ENCODE data around the gene RND2. TPM values are rescaled to one million over a fixed set of nuclear protein-coding genes. Genes with fewer than 3 reads are reported as not detected.
A peak's percentile ranks its signal among the peaks of the same experiment; 100 is the strongest.

The RND2 gene
- total and polyA plus RNA-seq, 9 of the 15 experiments (the other 6 are each of a cell fraction or from before 2014, with no cell fraction given), result 0.15 to 1.9 (median 0.98) TPM

- TF ChIP-seq ZBTB5 (IDR thresholded peaks at IDR 0.05) (no peak), FOXO4 (CRISPR knock-in tag; IDR thresholded peaks at IDR 0.05) (no peak), TEAD2 (tag; IDR thresholded peaks at IDR 0.05) (no peak), MCM5 (IDR thresholded peaks at IDR 0.05; ENCODE audit: low read depth) (no peak), C11orf30 (IDR thresholded peaks at IDR 0.05; ENCODE audit: low read depth) (peak; percentile 12; the same call in 1 of the 2 replicates), CCAR2 (IDR thresholded peaks at IDR 0.05; ENCODE audit: low read depth, low read length) (no peak), ZNF445 (CRISPR knock-in tag; IDR thresholded peaks at IDR 0.05; ENCODE audit: low read depth) (no peak), TSC22D4 (tag; IDR thresholded peaks at IDR 0.05) (no peak), ZNF274 (IDR thresholded peaks at IDR 0.05; ENCODE audit: borderline replicate concordance, low read depth, low read length) (no peak), SRSF7 (optimal IDR thresholded peaks at IDR 0.05; ENCODE audit: low read depth, low read length) (no peak), BRD4 (IDR thresholded peaks at IDR 0.05) (no peak), HNRNPK (IDR thresholded peaks at IDR 0.05; ENCODE audit: low read depth, low read length, poor library complexity, severe bottlenecking) (no peak), ZNF277 (CRISPR knock-in tag; IDR thresholded peaks at IDR 0.05; ENCODE audit: borderline replicate concordance) (no peak), POLR3G (IDR thresholded peaks at IDR 0.05; ENCODE audit: extremely low read depth, insufficient read length, insufficient replicate concordance) (no peak), SMAD2 (IDR thresholded peaks at IDR 0.05; ENCODE audit: low read depth, low read length) (no peak), JUN (IDR thresholded peaks at IDR 0.05; ENCODE audit: borderline replicate concordance, low read depth, low read length) (no peak), JUN (CRISPR knock-in tag; IDR thresholded peaks at IDR 0.05; ENCODE audit: borderline replicate concordance) (no peak), CBFA2T3 (IDR thresholded peaks at IDR 0.05) (0 out of 2 replicates have a peak, but pooled peaks have one; percentile 10)
- TF ChIP-seq, protein P1, sequence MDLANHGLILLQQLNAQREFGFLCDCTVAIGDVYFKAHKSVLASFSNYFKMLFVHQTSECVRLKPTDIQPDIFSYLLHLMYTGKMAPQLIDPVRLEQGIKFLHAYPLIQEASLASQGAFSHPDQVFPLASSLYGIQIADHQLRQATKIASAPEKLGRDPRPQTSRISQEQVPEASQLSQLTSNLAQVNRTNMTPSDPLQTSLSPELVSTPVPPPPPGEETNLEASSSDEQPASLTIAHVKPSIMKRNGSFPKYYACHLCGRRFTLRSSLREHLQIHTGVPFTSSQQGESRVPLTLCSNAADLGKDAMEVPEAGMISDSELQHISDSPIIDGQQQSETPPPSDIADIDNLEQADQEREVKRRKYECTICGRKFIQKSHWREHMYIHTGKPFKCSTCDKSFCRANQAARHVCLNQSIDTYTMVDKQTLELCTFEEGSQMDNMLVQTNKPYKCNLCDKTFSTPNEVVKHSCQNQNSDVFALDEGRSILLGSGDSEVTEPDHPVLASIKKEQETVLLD (IDR thresholded peaks at IDR 0.05), result 0 out of 2 replicates have a peak, but pooled peaks have one; percentile 49
- TF ChIP-seq, protein P2, sequence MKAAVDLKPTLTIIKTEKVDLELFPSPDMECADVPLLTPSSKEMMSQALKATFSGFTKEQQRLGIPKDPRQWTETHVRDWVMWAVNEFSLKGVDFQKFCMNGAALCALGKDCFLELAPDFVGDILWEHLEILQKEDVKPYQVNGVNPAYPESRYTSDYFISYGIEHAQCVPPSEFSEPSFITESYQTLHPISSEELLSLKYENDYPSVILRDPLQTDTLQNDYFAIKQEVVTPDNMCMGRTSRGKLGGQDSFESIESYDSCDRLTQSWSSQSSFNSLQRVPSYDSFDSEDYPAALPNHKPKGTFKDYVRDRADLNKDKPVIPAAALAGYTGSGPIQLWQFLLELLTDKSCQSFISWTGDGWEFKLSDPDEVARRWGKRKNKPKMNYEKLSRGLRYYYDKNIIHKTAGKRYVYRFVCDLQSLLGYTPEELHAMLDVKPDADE (conservative IDR thresholded peaks at IDR 0.05; ENCODE audit: control insufficient read depth, low read depth, low read length), result no peak
- TF ChIP-seq, protein P3, sequence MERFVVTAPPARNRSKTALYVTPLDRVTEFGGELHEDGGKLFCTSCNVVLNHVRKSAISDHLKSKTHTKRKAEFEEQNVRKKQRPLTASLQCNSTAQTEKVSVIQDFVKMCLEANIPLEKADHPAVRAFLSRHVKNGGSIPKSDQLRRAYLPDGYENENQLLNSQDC (CRISPR knock-in tag; IDR thresholded peaks at IDR 0.05), result no peak
These were observed 44.1 kb upstream of the RND2 start (continued) for GRCh38 chr17:42980766-42981397.

Measured in K562 (cell line).